OCI-LY7 (cell line): ENCODE data around the gene NCF4.

Experiments
- EZH2phosphoT487 ChIP-seq: fragments of 200-600 bp; sonication (generic); IDR thresholded peaks from 2 replicates; pipeline ENCODE4 v1.6.1; 2018; ENCODE audit warnings: low read depth, borderline replicate concordance, mild to moderate bottlenecking, mixed run types, antibody characterized with exemption, low read length, moderate library complexity, mixed read lengths
- TF ChIP-seq, protein P1 (sequence below): fragments of 200-600 bp; sonication (generic); conservative IDR thresholded peaks from 2 replicates; pipeline ENCODE4 v1.5.1; 2014; ENCODE audit warnings: mild to moderate bottlenecking, antibody characterized with exemption, low read length, moderate library complexity, mixed read lengths

DNA sequence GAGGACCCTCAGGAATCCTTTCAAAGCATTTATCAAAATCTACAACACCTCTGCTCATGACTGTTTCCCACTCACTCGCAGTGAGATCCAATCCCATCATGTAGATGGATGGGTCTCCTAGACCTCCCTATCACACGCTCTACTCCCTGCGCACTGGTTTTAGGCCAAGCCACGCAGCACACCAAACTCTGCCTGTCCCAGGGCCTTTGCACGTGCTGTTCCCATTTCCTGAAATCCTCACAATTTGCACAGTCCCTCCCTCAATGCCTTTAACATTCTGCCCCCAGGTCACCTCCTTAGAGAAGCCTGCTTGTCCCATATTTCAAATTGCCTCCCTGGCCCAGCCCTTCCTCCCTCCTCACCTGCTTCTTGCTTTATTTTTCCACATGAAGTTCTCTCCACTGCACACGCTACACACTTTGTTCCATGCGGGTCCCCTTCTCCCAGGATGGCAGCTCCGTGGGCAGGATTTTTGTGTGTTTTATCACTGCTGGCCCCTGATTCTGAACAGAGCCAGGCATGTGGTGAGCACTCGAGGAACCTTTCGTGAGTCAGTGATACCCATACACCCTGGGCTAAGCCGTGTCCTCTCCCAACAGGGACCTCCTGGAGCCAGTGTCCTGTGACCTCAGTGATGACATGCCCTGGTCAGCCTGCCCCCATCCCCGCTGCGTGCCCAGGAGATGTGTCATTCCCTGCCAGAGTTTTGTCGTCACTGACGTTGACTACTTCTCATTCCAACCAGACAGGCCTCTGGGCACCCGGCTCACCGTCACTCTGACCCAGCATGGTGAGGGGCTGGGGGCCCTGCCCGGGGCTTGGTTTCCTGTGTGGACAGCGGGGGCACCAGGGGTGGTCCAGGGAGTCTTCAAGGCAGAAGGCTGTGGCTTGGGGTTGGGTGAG lies 64.8 kb downstream of the NCF4 start:
- TF ChIP-seq, protein P1, sequence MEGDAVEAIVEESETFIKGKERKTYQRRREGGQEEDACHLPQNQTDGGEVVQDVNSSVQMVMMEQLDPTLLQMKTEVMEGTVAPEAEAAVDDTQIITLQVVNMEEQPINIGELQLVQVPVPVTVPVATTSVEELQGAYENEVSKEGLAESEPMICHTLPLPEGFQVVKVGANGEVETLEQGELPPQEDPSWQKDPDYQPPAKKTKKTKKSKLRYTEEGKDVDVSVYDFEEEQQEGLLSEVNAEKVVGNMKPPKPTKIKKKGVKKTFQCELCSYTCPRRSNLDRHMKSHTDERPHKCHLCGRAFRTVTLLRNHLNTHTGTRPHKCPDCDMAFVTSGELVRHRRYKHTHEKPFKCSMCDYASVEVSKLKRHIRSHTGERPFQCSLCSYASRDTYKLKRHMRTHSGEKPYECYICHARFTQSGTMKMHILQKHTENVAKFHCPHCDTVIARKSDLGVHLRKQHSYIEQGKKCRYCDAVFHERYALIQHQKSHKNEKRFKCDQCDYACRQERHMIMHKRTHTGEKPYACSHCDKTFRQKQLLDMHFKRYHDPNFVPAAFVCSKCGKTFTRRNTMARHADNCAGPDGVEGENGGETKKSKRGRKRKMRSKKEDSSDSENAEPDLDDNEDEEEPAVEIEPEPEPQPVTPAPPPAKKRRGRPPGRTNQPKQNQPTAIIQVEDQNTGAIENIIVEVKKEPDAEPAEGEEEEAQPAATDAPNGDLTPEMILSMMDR, result no peak
- no peak for TF ChIP-seq EZH2phosphoT487
